PC-3 (cell line): ENCODE data around the gene SEMA6B. TPM values are rescaled to one million over a fixed set of nuclear protein-coding genes. Genes with fewer than 3 reads are reported as not detected.

Experiments
- ATAC-seq: fragments of 200-7000 bp; cut with Tn5 transposase; 2 replicates; pipeline ENCODE4 v1.9.1; 2020; ENCODE audit warnings: mild to moderate bottlenecking, moderate library complexity
- BruUV-seq: library from RNA; stranded (reverse); fragments of 400-500 nt; replicated peaks from 2 replicates; lab custom pipeline; 2021; lab: Mats Ljungman, UMichigan
- CTCF ChIA-PET: fragments of 300-600 bp; sonication (Branson Sonifier 250); formaldehyde crosslinking; loops from one replicate; lab custom pipeline; 2022; ENCODE audit warnings: antibody characterized with exemption; lab: Charles Lee
- POLR2A ChIA-PET: fragments of 300-600 bp; sonication (Branson Sonifier 250); formaldehyde crosslinking; loops from one replicate; lab custom pipeline; 2022; ENCODE audit warnings: antibody characterized with exemption; ENCODE audit not compliant: unreplicated experiment; lab: Charles Lee
- DNase-seq: peaks from one replicate; pipeline ENCODE4 v3.0.0-alpha.2; 2015
- H2AFZ ChIP-seq: fragments of 300-600 bp; sonication (generic); 2 replicates; pipeline ENCODE4 v1.6.0; 2016; ENCODE audit warnings: antibody characterized with exemption, low read length
- H3F3A ChIP-seq: fragments of 300-600 bp; sonication (generic); one replicate; pipeline ENCODE4 v1.6.0; 2017; ENCODE audit warnings: antibody characterized with exemption, low read length, control low read depth, mild to moderate bottlenecking; ENCODE audit not compliant: unreplicated experiment
- H3K27ac ChIP-seq: fragments of 300-600 bp; sonication (generic); 2 replicates; pipeline ENCODE4 v1.5.1; 2016; ENCODE audit warnings: mild to moderate bottlenecking, low read length
- H3K27me3 ChIP-seq: fragments of 300-600 bp; sonication (generic); 2 replicates; pipeline ENCODE4 v1.6.1; 2016; ENCODE audit warnings: low read length, mixed read lengths
- H3K36me3 ChIP-seq: fragments of 300-600 bp; sonication (generic); 2 replicates; pipeline ENCODE4 v1.6.1; 2016; ENCODE audit warnings: low read depth, mixed run types, low read length, mixed read lengths
- H3K4me1 ChIP-seq: fragments of 300-600 bp; sonication (generic); 2 replicates; pipeline ENCODE4 v1.5.1; 2016; ENCODE audit warnings: low read length; ENCODE audit not compliant: insufficient read depth
- H3K4me2 ChIP-seq: fragments of 300-600 bp; sonication (generic); 2 replicates; pipeline ENCODE4 v1.6.0; 2016; ENCODE audit warnings: low read length
- H3K4me3 ChIP-seq: fragments of 300-600 bp; sonication (generic); 2 replicates; pipeline ENCODE4 v1.5.1; 2016; ENCODE audit warnings: mild to moderate bottlenecking, low read length, mixed read lengths
- H3K79me2 ChIP-seq: fragments of 300-600 bp; sonication (generic); 2 replicates; pipeline ENCODE4 v1.6.1; 2017; ENCODE audit warnings: low read length, mixed read lengths
- H3K9ac ChIP-seq: fragments of 300-600 bp; sonication (generic); 2 replicates; pipeline ENCODE4 v1.6.0; 2016; ENCODE audit warnings: mild to moderate bottlenecking, low read length
- H3K9me2 ChIP-seq: fragments of 300-600 bp; sonication (generic); replicated peaks from 2 replicates; pipeline ENCODE4 v1.6.1; 2016; ENCODE audit warnings: mixed run types, low read length, mixed read lengths
- H3K9me3 ChIP-seq: fragments of 300-600 bp; sonication (generic); 2 replicates; pipeline ENCODE4 v1.6.1; 2016; ENCODE audit warnings: low read length, mixed read lengths
- H4K20me1 ChIP-seq: fragments of 300-600 bp; sonication (generic); 2 replicates; pipeline ENCODE4 v1.6.1; 2016; ENCODE audit warnings: low read length, mixed read lengths
- EZH2 ChIP-seq: fragments of 300-600 bp; sonication (generic); IDR thresholded peaks from one replicate; pipeline ENCODE4 v1.6.1; 2017; ENCODE audit warnings: antibody characterized with exemption, mild to moderate bottlenecking, low read length; ENCODE audit not compliant: unreplicated experiment
- EZH2phosphoT487 ChIP-seq: fragments of 300-600 bp; sonication (generic); IDR thresholded peaks from 2 replicates; pipeline ENCODE4 v1.6.1; 2018; ENCODE audit warnings: mild to moderate bottlenecking, antibody characterized with exemption, low read length, borderline replicate concordance
- intact Hi-C: fragments of 100-400 bp; cut with micrococcal nuclease; formaldehyde crosslinking; loops from 2 replicates; pipeline ENCODE4 v1.9.0; 2023
- total RNA-seq: library from RNA; depleted of rRNA; stranded (reverse); fragments of >200 nt; gene quantifications from 2 replicates; pipeline ENCODE4 v1.2.3, GENCODE V29; 2014
- TF ChIP-seq, protein P1 (sequence below): fragments of 300-600 bp; sonication (generic); conservative IDR thresholded peaks from 2 replicates; pipeline ENCODE4 v1.5.1; 2017; ENCODE audit warnings: antibody characterized with exemption, low read depth, mild to moderate bottlenecking, low read length

Gene SEMA6B
- total RNA-seq, 1 experiment from 2014 or later, result 9.0 TPM

DNA sequence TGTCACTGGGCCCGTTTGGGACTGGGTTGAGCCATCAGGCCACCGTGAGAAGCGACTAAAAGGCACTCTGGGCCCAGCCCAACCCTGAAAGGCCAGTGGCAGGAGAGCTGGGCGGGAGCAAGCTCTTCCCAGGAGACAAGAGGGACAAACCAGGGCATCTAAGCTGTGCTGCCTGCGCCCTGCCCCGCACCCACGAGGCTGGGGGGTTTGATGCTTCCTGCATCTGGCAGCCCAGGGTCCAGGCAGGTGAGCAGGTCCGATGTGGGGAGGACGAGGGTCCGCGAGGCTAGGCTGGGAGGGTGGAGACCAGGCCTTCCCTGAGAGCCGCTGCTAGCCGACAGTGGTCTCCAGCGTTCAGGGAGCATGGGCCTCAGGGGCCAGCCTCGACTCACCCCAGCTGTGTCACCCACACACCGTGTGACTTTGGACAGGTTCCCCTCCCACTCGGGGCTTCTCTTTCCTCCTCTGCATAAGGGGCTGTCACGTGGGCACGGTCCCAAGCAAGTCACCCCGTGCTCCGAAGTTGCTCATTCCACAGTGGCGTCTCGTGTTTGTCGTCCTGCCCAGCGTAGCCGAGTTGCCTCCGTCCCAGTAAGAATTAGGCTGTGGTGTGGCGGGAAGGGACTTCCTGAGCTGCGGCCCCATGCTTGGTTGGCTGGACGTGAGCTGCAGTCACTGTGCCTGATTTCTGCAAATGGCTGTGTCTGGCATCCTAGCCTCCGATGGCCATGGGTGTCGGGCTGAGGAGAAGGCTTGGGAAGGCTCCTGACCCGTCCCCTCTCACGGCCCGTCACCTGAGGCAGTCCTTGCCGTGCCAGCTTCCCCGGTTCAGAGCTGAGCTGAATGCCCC lies 57.0 kb downstream of the SEMA6B start:
- POLR2A ChIA-PET, result interaction anchor here (0.7 kb wide), 1 partner anchor 33 kb away, joined by 3 read pairs; the partner anchor contains the start of gene PLIN5
- CTCF ChIA-PET, result no interaction called here
- H2AFZ ChIP-seq, result no peak overlapping the region

DNA sequence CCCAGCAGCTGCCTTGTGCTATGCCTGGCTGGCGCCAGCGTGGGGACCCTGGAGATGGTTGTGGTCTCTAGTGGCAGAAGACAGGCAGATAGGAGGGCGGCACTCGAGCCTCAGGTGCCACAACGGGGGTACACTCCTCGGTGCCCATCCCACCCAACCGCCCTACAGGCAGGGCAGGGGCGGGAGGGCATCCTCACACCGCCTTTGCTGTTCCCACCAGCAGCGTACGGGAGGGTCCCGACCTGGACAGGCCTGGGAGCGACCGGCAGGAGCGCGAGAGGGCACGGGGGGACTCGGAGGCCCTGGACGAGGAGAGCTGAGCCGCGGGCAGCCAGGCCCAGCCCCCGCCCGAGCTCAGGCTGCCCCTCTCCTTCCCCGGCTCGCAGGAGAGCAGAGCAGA lies 57.8 kb downstream of the SEMA6B start:
- ATAC-seq, result no peak
- no TSS peak for BruUV-seq
- Histone ChIP-seq H3K27me3 (no peaks in the 10 kb centered on the region), H2AFZ (no peak overlapping the region), H3K36me3 (peaks cover 5% of the 10 kb centered on the region; the same call in 1 of the 2 replicates), H3K9ac (no peak overlapping the region), H3K4me2 (no peak overlapping the region), H3K4me3 (no peak overlapping the region), H3K79me2 (no peaks in the 10 kb centered on the region), H3K9me2 (no peaks in the 10 kb centered on the region), H3K4me1 (peaks cover 6% of the 10 kb centered on the region), H3K27ac (no peak overlapping the region), H4K20me1 (no peaks in the 10 kb centered on the region), H3F3A (no peaks in the 10 kb centered on the region), H3K9me3 (no peaks in the 10 kb centered on the region)
- DNase-seq, result no peak
- POLR2A ChIA-PET, result no interaction called here
- CTCF ChIA-PET, result no interaction called here
- TF ChIP-seq EZH2, result no peak
- TF ChIP-seq, protein P1, sequence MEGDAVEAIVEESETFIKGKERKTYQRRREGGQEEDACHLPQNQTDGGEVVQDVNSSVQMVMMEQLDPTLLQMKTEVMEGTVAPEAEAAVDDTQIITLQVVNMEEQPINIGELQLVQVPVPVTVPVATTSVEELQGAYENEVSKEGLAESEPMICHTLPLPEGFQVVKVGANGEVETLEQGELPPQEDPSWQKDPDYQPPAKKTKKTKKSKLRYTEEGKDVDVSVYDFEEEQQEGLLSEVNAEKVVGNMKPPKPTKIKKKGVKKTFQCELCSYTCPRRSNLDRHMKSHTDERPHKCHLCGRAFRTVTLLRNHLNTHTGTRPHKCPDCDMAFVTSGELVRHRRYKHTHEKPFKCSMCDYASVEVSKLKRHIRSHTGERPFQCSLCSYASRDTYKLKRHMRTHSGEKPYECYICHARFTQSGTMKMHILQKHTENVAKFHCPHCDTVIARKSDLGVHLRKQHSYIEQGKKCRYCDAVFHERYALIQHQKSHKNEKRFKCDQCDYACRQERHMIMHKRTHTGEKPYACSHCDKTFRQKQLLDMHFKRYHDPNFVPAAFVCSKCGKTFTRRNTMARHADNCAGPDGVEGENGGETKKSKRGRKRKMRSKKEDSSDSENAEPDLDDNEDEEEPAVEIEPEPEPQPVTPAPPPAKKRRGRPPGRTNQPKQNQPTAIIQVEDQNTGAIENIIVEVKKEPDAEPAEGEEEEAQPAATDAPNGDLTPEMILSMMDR, result no peak
- no peak for TF ChIP-seq EZH2phosphoT487
- intact Hi-C loops, result no loop called here

More for the DNA sequence above, 57.0 kb downstream of the SEMA6B start:
- Histone ChIP-seq H3K27me3 (no peaks in the 10 kb centered on the region), H3K9me2 (no peaks in the 10 kb centered on the region), H3K4me1 (peaks cover 8% of the 10 kb centered on the region), H3K9ac (no peak overlapping the region), H3K9me3 (no peaks in the 10 kb centered on the region), H3K36me3 (peaks cover 5% of the 10 kb centered on the region; the same call in 1 of the 2 replicates), H3K4me3 (no peak overlapping the region), H3K79me2 (no peaks in the 10 kb centered on the region), H4K20me1 (no peaks in the 10 kb centered on the region), H3F3A (no peaks in the 10 kb centered on the region), H3K4me2 (no peak overlapping the region), H3K27ac (no peak overlapping the region)
- no peak for TF ChIP-seq EZH2phosphoT487
- TF ChIP-seq, protein P1, result no peak
- TF ChIP-seq EZH2, result no peak
- BruUV-seq, result no TSS peak
- DNase-seq (no peak), ATAC-seq (no peak)
- intact Hi-C loops, result no loop called here
